HAP-1 (cell line): ENCODE measurements around the gene ENPEP.
"Not testable (repeated sequence)": the region's sequence is repeated elsewhere in the genome, so short reads cannot be mapped to it uniquely, and the experiment has no call there.

Source experiments
- DNase-seq, 2 experiments: peaks; one replicate each; pipeline ENCODE4 v3.0.0-alpha.2; 2016 to 2020; ENCODE audit warnings: low spot score in 2 of 2
- H3K27me3 ChIP-seq: fragments of 250-450 bp; sonication (Bioruptor Pico); 2 replicates; pipeline ENCODE4 v1.5.1; 2020; ENCODE audit warnings: low read depth, mild to moderate bottlenecking, moderate library complexity
- H3K36me3 ChIP-seq: fragments of 250-450 bp; sonication (Bioruptor Pico); replicated peaks from 2 replicates; pipeline ENCODE4 v1.5.1; 2020; ENCODE audit warnings: mild to moderate bottlenecking
- H3K4me1 ChIP-seq: fragments of 250-450 bp; sonication (Bioruptor Pico); 2 replicates; pipeline ENCODE4 v1.5.1; 2020; ENCODE audit warnings: mild to moderate bottlenecking
- H3K4me3 ChIP-seq: fragments of 250-450 bp; sonication (Bioruptor Pico); 2 replicates; pipeline ENCODE4 v1.5.1; 2020; ENCODE audit warnings: mild to moderate bottlenecking, moderate library complexity
- H3K9me3 ChIP-seq: fragments of 250-450 bp; sonication (Bioruptor Pico); 2 replicates; pipeline ENCODE4 v1.5.1; 2020; ENCODE audit warnings: mild to moderate bottlenecking, moderate library complexity
- in situ Hi-C: fragments of 300-500 bp; cut with MboI; formaldehyde crosslinking; loops from 3 replicates; pipeline ENCODE4 v1.14.3; 2020; ENCODE audit warnings: low sequenced_read_pairs, inconsistent platforms, mixed read lengths

The ENPEP gene

GRCh38 chr4:110550260-110550659, 74.3 kb downstream of the ENPEP start:
- H3K36me3 ChIP-seq = no peaks in the 10 kb centered on the region
- H3K4me3 ChIP-seq = no peak overlapping the region
- in situ Hi-C loops = no loop called here
- no peak for DNase-seq
- H3K4me1 ChIP-seq = no peaks in the 10 kb centered on the region; the same call in 1 of the 2 replicates
- H3K27me3 ChIP-seq = 0 out of 2 replicates have a peak, but pooled peaks cover 2% of the 10 kb centered on the region
- H3K9me3 ChIP-seq = no peaks in the 10 kb centered on the region

DNA sequence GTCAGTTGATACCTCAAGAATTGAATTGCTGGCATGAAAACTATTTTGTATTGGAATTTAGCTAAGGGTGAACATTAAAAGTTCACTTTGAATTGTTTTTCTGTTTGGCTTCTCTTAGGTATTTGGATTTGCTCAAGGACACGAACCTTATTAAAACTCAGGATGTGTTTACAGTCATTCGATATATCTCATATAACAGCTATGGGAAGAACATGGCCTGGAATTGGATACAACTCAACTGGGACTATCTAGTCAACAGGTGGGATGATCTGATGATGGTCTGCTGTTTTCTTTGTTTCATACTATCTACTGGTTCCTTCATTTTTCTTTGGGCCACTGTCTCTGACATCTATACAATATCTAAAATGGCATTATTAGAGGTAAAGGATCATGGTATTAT, 77.2 kb downstream of the ENPEP start:
- DNase-seq = no peak
- Histone ChIP-seq H3K4me1 (no peaks in the 10 kb centered on the region; the same call in 1 of the 2 replicates), H3K9me3 (no peaks in the 10 kb centered on the region), H3K4me3 (no peak overlapping the region), H3K27me3 (0 out of 2 replicates have a peak, but pooled peaks cover 2% of the 10 kb centered on the region), H3K36me3 (no peaks in the 10 kb centered on the region)
- in situ Hi-C loops = no loop called here

GRCh38 chr4:110567214-110567613, 91.3 kb downstream of the ENPEP start:
- no peak for DNase-seq
- no peak overlapping the region for H3K4me3 ChIP-seq
- H3K4me1 ChIP-seq = no peaks in the 10 kb centered on the region
- in situ Hi-C loops = no loop called here
- no peaks in the 10 kb centered on the region for H3K9me3 ChIP-seq
- no peaks in the 10 kb centered on the region for H3K27me3 ChIP-seq
- no peaks in the 10 kb centered on the region for H3K36me3 ChIP-seq

DNA sequence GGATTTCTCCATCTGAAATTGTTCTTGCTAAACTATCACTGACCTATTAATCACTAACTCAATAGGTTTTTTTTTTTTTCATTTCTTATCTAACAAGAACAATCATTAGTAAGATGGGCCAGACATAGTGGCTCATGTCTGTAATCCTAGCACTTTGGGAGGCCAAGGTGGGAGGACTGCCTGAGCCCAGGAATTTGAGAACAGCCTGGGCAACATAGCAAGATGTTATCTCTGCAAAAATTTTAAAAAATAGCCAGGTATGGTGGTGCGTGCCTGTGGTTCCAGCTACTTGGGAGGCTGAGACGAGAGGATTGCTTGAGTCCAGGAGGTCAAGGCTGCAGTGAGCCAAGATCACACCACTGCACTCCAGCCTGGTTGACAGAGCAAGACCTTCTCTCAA, 100.7 kb downstream of the ENPEP start:
- H3K9me3 ChIP-seq, H3K27me3 ChIP-seq, H3K4me3 ChIP-seq, H3K36me3 ChIP-seq, in situ Hi-C loops, H3K4me1 ChIP-seq, DNase-seq: not testable (repeated sequence)

DNA sequence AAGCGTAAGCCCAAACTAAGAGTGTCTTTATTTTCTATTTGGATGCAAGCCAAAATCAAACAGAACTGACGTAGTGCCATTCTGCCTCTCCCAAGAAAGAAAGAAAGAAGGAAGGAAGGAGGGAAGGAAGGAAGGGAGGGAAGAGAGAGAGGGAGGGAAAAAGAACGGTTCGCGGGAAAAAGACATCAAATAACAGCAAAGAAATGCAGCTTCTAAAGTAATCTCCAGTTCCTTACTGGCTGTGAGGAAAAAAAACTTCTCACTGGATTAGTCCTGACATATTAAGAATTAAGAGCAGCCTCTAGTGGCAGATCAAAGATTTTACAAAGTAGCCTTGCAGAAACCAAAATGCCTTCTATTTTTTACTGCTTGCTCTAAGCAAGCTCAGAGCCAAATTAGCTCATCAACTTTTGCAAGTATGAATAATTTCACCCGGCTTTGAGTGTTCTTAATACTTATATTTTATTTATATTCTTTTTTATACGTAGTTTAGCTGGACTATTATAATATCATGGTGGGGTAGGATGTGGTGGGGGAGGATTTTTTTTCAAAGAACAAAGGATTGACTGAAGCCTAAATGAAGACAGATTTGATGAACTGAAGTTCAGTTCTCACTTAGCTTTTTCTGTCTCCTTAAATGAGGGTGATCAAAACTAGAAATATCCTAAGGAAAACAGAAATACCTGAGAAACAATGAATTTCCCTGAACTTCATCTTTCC, 110.3 kb downstream of the ENPEP start:
- Histone ChIP-seq H3K4me1 (no peaks in the 10 kb centered on the region), H3K4me3 (peak overlapping the region; percentile 8), H3K27me3 (peaks cover 3% of the 10 kb centered on the region; the same call in 1 of the 2 replicates), H3K9me3 (no peaks in the 10 kb centered on the region), H3K36me3 (no peaks in the 10 kb centered on the region)
- DNase-seq = peak in 1 of 2 experiments; percentile 79
- in situ Hi-C loops = no loop called here

- no peak for DNase-seq
- H3K27me3 ChIP-seq = peaks cover 3% of the 10 kb centered on the region; the same call in 1 of the 2 replicates
- H3K9me3 ChIP-seq = no peaks in the 10 kb centered on the region
- H3K4me3 ChIP-seq = no peak overlapping the region
- H3K36me3 ChIP-seq = no peaks in the 10 kb centered on the region
- in situ Hi-C loops = no loop called here
- no peaks in the 10 kb centered on the region for H3K4me1 ChIP-seq
Measured at GRCh38 chr4:110587666-110588285, 111.8 kb downstream of the ENPEP start.

DNA sequence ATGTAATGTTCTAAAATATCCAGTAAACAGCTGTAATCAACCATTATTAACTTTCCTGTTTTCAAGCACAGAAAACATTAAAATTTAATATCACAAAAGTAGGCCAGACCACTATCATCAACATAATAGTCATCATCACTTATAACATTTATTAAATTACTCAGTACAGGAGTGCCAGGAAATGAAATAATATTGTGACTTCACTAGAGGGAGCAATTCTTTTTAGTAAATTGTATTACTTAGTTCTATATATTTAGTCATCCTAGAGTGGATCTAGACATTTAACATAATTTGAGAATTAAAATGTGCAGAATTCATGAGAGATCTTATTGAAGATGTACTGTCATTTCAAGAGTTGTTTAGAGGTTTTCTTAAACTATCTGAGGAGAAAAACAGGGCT, 113.3 kb downstream of the ENPEP start:
- H3K36me3 ChIP-seq = no peaks in the 10 kb centered on the region
- H3K9me3 ChIP-seq = no peaks in the 10 kb centered on the region
- DNase-seq = no peak
- no peaks in the 10 kb centered on the region for H3K4me1 ChIP-seq
- in situ Hi-C loops = no loop called here
- H3K4me3 ChIP-seq = no peak overlapping the region
- H3K27me3 ChIP-seq = peaks cover 3% of the 10 kb centered on the region

- no peaks in the 10 kb centered on the region for H3K4me1 ChIP-seq
- peaks cover 8% of the 10 kb centered on the region; the same call in 1 of the 2 replicates for H3K9me3 ChIP-seq
- H3K27me3 ChIP-seq = peaks cover 3% of the 10 kb centered on the region
- DNase-seq = no peak
- in situ Hi-C loops = no loop called here
- H3K4me3 ChIP-seq = no peak overlapping the region
- H3K36me3 ChIP-seq = no peaks in the 10 kb centered on the region
Measured at GRCh38 chr4:110595583-110595982, 119.6 kb downstream of the ENPEP start.

- Histone ChIP-seq H3K4me3 (no peak overlapping the region), H3K36me3 (no peaks in the 10 kb centered on the region), H3K27me3 (no peaks in the 10 kb centered on the region; the same call in 1 of the 2 replicates), H3K4me1 (no peaks in the 10 kb centered on the region), H3K9me3 (peaks cover 8% of the 10 kb centered on the region; the same call in 1 of the 2 replicates)
- in situ Hi-C loops = no loop called here
- DNase-seq = no peak
Measured at GRCh38 chr4:110596431-110596830, 120.5 kb downstream of the ENPEP start.

DNA sequence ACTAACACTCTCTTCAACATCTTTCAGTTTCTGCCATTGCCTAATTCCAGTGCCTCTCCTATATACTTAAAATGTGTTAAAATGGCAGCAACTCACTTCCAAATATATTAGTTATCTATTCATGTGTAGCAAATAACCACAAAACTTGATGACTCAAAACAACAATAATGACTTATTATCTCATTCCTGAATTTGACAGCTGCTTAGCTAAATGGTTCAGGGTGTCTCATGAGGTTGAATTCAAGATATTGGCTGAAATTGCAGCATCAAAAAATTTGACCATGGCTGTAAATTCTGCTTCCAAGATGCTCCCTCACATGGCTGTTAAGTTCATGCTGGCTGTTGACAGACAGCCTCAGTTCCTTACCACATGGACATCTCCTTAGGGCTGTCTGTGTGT, 121.6 kb downstream of the ENPEP start:
- DNase-seq = no peak
- Histone ChIP-seq H3K4me1 (no peaks in the 10 kb centered on the region), H3K36me3 (no peaks in the 10 kb centered on the region), H3K9me3 (peaks cover 8% of the 10 kb centered on the region; the same call in 1 of the 2 replicates), H3K4me3 (no peak overlapping the region), H3K27me3 (no peaks in the 10 kb centered on the region; the same call in 1 of the 2 replicates)
- in situ Hi-C loops = no loop called here

GRCh38 chr4:110602061-110602460, 126.1 kb downstream of the ENPEP start:
- no peak for DNase-seq
- in situ Hi-C loops = no loop called here
- no peaks in the 10 kb centered on the region for H3K27me3 ChIP-seq
- peaks cover under 1% of the 10 kb centered on the region; the same call in 1 of the 2 replicates for H3K9me3 ChIP-seq
- H3K4me1 ChIP-seq = no peaks in the 10 kb centered on the region
- no peaks in the 10 kb centered on the region for H3K36me3 ChIP-seq
- H3K4me3 ChIP-seq = no peak overlapping the region

DNA sequence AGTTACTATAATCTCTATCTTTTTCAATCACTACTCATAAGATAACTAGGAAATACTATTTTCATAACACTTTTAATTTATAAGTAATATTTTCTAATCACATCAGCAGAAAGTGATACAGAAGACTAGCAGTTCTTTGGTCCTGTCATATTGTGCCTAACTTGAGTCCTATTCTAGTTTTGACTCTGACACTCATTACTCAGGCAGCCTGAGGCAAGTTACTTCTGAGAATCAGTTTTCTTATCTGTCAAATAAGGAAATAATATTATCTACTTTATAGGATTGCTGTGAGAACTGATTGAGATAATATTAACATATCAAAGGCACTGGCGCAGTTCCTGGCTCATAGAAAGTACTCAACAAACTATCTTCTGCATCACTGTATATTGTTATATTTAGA, 129.1 kb downstream of the ENPEP start:
- DNase-seq = no peak
- Histone ChIP-seq H3K36me3 (no peaks in the 10 kb centered on the region), H3K27me3 (no peaks in the 10 kb centered on the region), H3K4me1 (no peaks in the 10 kb centered on the region), H3K4me3 (no peak overlapping the region), H3K9me3 (no peaks in the 10 kb centered on the region)
- in situ Hi-C loops = no loop called here

- in situ Hi-C loops = no loop called here
- Histone ChIP-seq H3K27me3 (no peaks in the 10 kb centered on the region), H3K36me3 (no peaks in the 10 kb centered on the region), H3K4me1 (no peaks in the 10 kb centered on the region), H3K9me3 (no peaks in the 10 kb centered on the region), H3K4me3 (no peak overlapping the region)
- DNase-seq = no peak
Measured at GRCh38 chr4:110609044-110609750, 133.2 kb downstream of the ENPEP start.

GRCh38 chr4:110610620-110610939, 134.6 kb downstream of the ENPEP start:
- in situ Hi-C loops = no loop called here
- H3K27me3 ChIP-seq = no peaks in the 10 kb centered on the region
- H3K36me3 ChIP-seq = no peaks in the 10 kb centered on the region
- DNase-seq = no peak
- H3K4me1 ChIP-seq = no peaks in the 10 kb centered on the region
- H3K4me3 ChIP-seq = no peak overlapping the region
- no peaks in the 10 kb centered on the region for H3K9me3 ChIP-seq
